CD4-positive, alpha-beta T cell treated with Interleukin-17A for 4 hours (primary cell): ENCODE results near the gene ELAC2.

Experiments used
- DNase-seq: peaks from one replicate; pipeline ENCODE4 v3.0.0-alpha.2; 2020; ENCODE audit warnings: mixed read lengths

The ELAC2 gene

GRCh38 chr17:13016881-13017654, 759 bp downstream of the ELAC2 start:
- DNase-seq: no peak

GRCh38 chr17:13014801-13015200, 3.0 kb downstream of the ELAC2 start:
- DNase-seq: no peak

GRCh38 chr17:13010959-13011358, 6.9 kb downstream of the ELAC2 start:
- no peak for DNase-seq

DNA sequence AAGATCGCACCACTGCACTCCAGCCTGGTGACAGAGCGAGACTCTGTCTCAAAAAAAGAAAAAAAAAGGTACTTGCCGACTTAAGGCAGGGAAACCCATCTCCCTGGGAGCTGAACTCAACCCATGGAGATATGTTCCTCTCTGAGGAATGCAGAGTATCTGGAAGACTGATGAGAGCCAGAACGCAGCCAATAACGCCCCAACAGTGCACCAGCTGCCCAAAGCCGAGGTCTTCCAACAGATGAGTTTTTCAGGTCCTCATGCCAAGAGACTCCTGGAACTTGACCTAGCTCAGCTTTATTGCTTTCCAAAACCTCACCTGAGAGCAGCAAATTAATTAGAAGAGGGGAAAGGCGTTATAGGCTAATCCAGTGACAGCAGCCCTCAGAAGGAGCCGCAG, 9.4 kb downstream of the ELAC2 start:
- no peak for DNase-seq

DNA sequence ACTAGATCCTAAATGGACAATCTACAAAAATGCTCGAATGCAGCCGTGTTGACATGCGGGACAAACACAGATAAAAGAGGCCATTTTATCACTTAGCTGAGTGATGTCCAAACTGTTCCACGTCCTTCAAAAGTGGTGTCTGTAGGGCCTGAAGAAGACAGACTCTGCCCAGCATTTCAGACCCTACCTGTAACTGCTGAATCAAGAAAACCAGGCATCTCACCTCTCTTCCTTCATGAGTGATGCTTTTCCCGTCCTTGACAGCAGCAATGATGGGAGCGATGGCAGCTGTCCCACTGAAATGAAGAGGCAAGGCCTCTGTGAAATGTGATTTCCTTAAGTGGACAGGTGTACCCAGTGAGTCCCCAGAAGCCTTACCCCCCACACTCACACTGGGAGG, 12.3 kb downstream of the ELAC2 start:
- no peak for DNase-seq

- no peak for DNase-seq
Observed at GRCh38 chr17:13004336-13004735, 13.5 kb downstream of the ELAC2 start.

DNA sequence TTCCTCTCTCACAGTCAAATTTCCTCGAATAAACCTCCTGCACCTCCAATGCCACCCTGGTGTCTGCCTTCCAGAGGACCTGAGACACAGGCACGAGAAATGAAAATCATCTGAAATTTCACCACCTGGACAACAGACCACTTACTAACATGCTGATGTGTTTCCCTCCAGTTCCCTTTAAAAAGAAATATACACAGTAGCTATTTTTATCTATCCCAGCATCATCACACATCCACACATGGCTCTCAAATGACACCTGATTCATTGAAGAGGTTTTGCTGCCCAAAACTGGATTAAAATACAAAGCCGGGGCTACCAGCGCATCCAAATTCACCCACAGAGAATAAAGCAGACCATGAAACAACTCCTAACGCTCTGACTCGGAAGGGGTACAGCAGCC, 13.9 kb downstream of the ELAC2 start:
- no peak for DNase-seq

DNA sequence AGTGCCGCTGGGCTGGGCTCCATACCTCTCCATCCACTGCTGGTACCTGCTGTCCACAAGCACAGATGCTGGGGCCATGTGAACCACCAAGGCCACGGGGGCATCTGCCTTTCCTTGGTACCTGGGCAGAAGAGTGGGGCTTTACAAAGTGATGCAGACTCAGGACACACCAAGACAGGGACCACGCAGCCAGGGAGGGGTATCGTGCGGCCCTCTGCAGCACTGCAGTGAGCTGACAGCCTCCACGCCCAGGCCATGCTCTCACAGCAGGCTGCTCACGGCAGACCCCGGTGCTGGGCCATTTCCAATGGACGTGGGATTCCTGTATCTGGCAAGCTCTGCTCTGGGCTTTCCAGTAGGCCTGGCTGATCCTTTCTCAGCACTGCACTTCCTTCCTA, 14.4 kb downstream of the ELAC2 start:
- no peak for DNase-seq

DNA sequence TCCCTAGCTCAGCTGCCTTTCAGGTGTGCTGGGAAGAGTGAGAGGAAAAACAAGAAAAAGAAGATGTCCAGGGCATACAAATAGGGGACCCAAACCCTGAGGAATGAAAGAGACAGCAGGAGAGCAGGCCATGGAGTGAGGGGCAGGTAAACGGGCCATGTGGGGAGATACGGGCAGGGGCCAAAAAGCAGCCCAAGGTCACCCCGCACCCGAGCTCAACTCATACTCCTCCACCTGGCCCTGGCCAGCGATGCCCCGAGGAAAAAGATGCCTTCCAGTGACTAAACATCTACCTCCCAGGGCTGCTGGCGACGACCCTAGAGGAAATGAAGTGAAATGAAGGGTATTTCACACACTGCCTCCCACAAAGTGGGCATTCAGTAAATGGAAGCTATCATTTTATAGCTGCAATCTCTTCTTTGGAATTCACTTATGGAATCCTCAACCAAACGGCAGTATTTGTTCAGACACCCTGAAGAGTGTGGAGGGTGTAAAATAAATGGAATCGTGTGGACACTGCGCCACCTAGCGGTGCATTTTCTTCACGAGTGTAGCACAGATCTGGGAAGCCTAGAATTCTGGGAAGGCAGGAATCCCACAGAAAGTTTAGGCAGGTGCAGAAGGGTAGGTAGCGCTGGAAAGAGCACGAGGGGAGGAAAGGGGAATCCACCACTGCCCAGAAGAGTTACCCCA, 14.9 kb downstream of the ELAC2 start:
- peak; percentile 70 for DNase-seq

DNA sequence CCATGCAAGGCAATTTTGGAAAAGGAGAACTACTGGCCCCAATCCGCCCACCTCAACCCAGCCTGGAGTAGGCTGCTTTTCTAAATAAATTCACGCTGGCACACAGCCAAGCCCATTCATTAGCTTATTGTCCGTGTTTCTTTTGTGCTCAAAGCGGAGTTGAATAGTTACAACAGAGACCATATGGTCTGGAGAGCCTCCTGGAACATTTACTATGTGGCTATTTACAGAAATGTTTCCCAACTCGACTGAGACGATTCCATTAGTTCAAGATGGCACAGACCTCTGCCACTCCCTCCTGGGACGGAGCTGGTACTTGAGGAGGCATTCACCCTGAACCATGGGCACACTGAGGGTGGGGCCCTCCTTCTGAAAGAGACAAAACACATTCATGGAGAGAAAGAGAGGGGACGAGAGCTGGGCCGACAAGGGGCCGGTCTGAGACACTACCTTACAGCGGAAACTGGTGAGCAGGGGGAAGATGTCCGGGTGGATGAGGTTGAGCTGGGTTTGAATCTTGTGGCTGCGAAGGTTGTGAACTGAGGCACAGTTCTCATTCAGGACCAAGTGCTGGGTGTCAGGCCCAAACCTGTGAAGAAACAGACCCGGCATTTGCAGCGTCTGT, 15.7 kb downstream of the ELAC2 start:
- DNase-seq: no peak

- DNase-seq: no peak
Observed at GRCh38 chr17:13000561-13000960, 17.3 kb downstream of the ELAC2 start.

GRCh38 chr17:12998874-12999273, 19.0 kb downstream of the ELAC2 start:
- no peak for DNase-seq

GRCh38 chr17:12998461-12998860, 19.4 kb downstream of the ELAC2 start:
- no peak for DNase-seq

DNA sequence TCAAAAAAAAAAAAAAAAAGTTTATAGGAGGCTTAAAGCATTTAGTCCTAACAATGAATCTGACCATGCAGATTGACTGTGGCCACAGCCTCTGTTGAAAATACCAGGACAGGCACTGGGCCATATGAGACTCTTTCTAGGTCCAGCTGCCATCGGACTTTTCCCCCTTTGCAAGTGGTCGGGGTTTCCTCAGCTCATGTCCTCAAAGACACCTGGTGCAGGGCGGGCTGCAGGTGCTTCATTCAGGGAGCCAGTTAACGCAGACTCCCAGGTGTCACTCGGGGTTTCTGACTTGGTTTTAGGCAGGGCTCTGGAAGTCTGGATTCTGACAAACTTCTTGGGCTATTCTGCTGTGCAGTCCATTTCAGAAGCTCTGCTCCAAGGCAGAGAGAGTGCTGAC, 20.9 kb downstream of the ELAC2 start:
- DNase-seq: no peak

GRCh38 chr17:12996357-12996756, 21.5 kb downstream of the ELAC2 start:
- no peak for DNase-seq

DNA sequence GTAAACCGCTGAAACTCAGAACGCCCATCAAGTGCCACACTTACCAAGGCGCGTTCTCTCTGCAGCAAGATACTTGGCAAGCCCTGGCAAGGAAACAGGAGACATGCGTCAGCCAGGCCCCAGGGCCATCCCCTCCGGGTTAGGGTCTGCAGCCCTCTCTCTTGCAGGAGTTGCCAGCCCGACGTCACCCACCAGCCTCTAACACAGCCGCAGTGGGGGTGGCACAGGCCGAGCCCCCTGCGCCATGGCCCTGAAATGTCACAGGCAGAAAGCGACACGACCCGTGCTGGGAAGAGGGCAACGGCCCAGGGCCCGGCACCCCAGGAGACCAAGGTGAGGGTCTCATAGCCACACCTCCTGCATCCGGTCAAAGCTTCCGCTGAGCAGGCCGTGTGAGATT, 21.9 kb downstream of the ELAC2 start:
- DNase-seq: no peak

- no peak for DNase-seq
Observed at GRCh38 chr17:12995106-12995895, 22.5 kb downstream of the ELAC2 start.

DNA sequence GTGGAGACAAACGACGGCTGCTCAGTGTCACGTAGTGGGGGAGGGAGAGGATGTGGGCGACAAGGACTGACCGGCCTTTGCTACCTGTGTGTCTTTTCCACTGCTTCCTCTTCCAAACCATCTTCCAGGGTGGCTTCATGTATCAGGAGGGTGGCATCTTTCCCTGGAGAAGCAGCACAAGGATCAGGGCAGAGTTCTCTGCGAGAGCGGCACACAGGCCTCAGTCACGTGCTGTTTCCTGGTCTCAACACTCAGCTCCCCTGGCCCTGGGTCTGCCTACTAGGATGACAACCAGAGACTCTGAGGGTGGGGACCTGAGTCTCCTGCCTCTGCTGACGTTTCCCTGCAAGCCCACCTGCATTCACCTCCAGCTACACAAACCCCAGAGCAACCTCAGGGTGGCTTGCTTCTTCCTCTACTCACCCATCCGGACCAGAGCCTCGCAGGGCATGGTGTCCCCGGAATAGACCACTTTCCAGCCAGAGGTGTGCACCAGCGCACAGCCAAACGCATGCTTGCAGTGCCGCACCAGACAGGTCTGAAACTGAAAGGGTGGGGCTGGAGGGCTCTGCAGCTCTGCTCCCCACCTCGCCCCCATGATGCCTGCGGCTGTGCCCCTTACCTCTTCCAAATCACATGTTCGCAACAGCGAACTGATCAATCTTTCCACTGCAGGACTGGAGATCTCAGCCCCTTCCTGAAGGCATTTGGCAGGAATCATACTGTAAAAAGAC, 23.3 kb downstream of the ELAC2 start:
- no peak for DNase-seq

GRCh38 chr17:12993631-12994030, 24.2 kb downstream of the ELAC2 start:
- DNase-seq: no peak

GRCh38 chr17:12992676-12993075, 25.2 kb downstream of the ELAC2 start:
- no peak for DNase-seq

- no peak for DNase-seq
Observed at GRCh38 chr17:12990926-12991325, 26.9 kb downstream of the ELAC2 start.

GRCh38 chr17:12990041-12990808, 27.6 kb downstream of the ELAC2 start:
- no peak for DNase-seq
